Heart right ventricle (tissue), 16 donors: ENCODE measurements around the gene FAM89B. TPM values are rescaled to one million over a fixed set of nuclear protein-coding genes. Genes with fewer than 3 reads are reported as not detected.

Source experiments
- ATAC-seq, 8 donors: fragments of 200-7000 bp; cut with Tn5 transposase; one replicate each; pipeline ENCODE4 v1.9.1; 2020; ENCODE audit warnings: mild to moderate bottlenecking in 8 of 8, moderate library complexity in 8 of 8, moderate number of reproducible peaks in 1 of 8
- DNase-seq, 2 donors: peaks; one replicate each; pipeline ENCODE4 v3.0.0-alpha.2; 2020
- H3K27ac ChIP-seq, 10 donors: fragments of 200-600 bp; sonication (generic) in 2 of 10; one replicate each; pipeline versions ENCODE4 v1.5.0 to v1.8.0; 2020 to 2022; ENCODE audit warnings: mild to moderate bottlenecking in 3 of 10
- H3K27me3 ChIP-seq, 7 donors: fragments of 200-600 bp; one replicate each; pipeline ENCODE4 v1.8.0; 2021 to 2022; ENCODE audit warnings: mild to moderate bottlenecking in 2 of 7
- H3K36me3 ChIP-seq, 9 donors: fragments of 200-600 bp; sonication (generic) in 1 of 9; one replicate each; pipeline versions ENCODE4 v1.5.0 to v1.8.0; 2020 to 2022; ENCODE audit warnings: mild to moderate bottlenecking in 2 of 9
- H3K4me1 ChIP-seq, 9 donors: fragments of 200-600 bp; sonication (generic) in 1 of 9; one replicate each; pipeline versions ENCODE4 v1.5.0 to v1.8.0; 2020 to 2022; ENCODE audit warnings: mild to moderate bottlenecking in 4 of 9
- H3K4me3 ChIP-seq, 10 donors: fragments of 200-600 bp; sonication (generic) in 2 of 10; one replicate each; pipeline versions ENCODE4 v1.5.0 to v1.8.0; 2020 to 2022; ENCODE audit warnings: mild to moderate bottlenecking in 7 of 10, moderate library complexity in 2 of 10
- H3K9me3 ChIP-seq, 11 donors: fragments of 200-600 bp in 10 of 11; sonication (generic) in 2 of 11; one replicate each; pipeline versions ENCODE4 v1.5.0 to v1.8.0; 2013 to 2022; ENCODE audit warnings: mild to moderate bottlenecking in 2 of 11, control low read depth in 1 of 11, moderate library complexity in 1 of 11
- WGBS, 2 donors: extraction: QIAGEN DNeasy Blood & Tissue Kit; methylation state at CpG; one replicate each; pipeline ENCODE4 v1.1.7; 2013; ENCODE audit warnings: inconsistent platforms in 1 of 2; 5-methylcytosine and 5-hydroxymethylcytosine counted together
- intact Hi-C, 10 donors: fragments of 100-400 bp; cut with DNase I; formaldehyde crosslinking; loops; one replicate each; pipeline versions ENCODE4 v1.11.1 to v1.14.2; 2022
- polyA plus RNA-seq, 2 donors: library from polyadenylated mRNA; stranded (reverse); fragments of 200-250 nt; gene quantifications; one replicate each; pipeline ENCODE4 v1.2.3, GENCODE V29; 2013
- total RNA-seq, 10 donors: library from RNA; stranded (reverse); fragmentation: NEBNext Ultra II Directional in 3 of 10; extraction: Animal tissue kit (Norgen Biotek cat#: 25700) in 3 of 10; gene quantifications; one replicate each; pipeline versions ENCODE4 v1.2.1 to v1.2.4, GENCODE V29; 2021 to 2023
- TF ChIP-seq, protein P1 (sequence below), 9 donors: fragments of 200-600 bp; sonication (generic) in 2 of 9; IDR thresholded peaks; one replicate each; pipeline versions ENCODE4 v1.5.0 to v1.8.0; 2021 to 2022; ENCODE audit warnings: antibody characterized with exemption in 9 of 9, mild to moderate bottlenecking in 5 of 9, moderate library complexity in 1 of 9
- donor health status: Arrhythmogenic right ventricular cardiomyopathy.
- donor health status: ischemic (EF 13 %, LVEDD 7.1; RV severe dilation, severe dysfunction).
- donor health status: healthy with polysubstance abuse.
- donor health status: DM: no; HTN: yes; CAD: no.
- donor health status: DM: no; HTN: no; CAD: no.
- donor health status: ischemic (EF 25% LVEDD 6.9; RV normal size, moderate dysfunction).
- donor health status: ischemic (EF 25% LVEDD 5.7; RV mildly dilated, moderate dysfunction).
- donor health status: healthy.
- donor health status: DM: yes; HTN: yes; CAD: no.
- donor health status: Ischemic cardiomyopathy.
- donor health status: ischemic (EF 35%, LVEDD 5.7; RV mildly dilated, moderate dysfunction).
- donor health status: nonischemic (EF 11% LVEDD 7.7; RV severe dilation, severe dysfunction).
- donor health status: DM: yes; HTN: yes; CAD: no.
- donor health status: PGD.
- donor health status: ischemic (EF 29% LVEDD 5.4; RV normal size, mild dysfunction).
- donor health status: nonischemic (EF 23%, LVEDD 6.1; RV moderate dilation, normal function).

The FAM89B gene
- total and polyA plus RNA-seq, 12 donors: 21.2 to 55.7 (median 33.8) TPM

DNA sequence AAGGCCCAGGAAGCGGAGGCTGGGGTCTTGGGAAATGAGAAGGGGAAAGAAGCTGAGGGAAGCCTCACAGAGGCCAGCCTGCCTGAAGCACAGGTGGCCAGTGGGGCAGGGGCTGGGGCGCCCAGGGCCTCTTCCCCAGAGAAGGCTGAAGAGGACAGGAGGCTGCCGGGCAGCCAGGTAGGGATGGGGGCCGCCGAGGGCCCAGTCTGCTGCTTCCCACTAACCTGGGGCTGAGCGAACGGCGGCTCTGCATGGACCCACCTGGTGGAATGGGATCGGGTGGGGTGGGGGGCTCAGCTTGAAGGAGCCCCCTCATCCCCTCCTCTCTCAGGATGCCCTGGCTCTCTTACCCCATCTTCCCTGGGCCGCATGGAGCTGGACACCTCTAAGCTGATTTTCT, 11.3 kb downstream of the FAM89B start:
- Histone ChIP-seq H3K36me3 (peaks cover 0 to 80% (median 22%) of the 10 kb centered on the region in 9 donors), H3K4me1 (peaks cover 16 to 36% (median 31%) of the 10 kb centered on the region in 9 donors), H3K27ac (no peak overlapping the region), H3K9me3 (no peaks in the 10 kb centered on the region), H3K4me3 (no peak overlapping the region), H3K27me3 (no peaks in the 10 kb centered on the region)
- TF ChIP-seq, protein P1, sequence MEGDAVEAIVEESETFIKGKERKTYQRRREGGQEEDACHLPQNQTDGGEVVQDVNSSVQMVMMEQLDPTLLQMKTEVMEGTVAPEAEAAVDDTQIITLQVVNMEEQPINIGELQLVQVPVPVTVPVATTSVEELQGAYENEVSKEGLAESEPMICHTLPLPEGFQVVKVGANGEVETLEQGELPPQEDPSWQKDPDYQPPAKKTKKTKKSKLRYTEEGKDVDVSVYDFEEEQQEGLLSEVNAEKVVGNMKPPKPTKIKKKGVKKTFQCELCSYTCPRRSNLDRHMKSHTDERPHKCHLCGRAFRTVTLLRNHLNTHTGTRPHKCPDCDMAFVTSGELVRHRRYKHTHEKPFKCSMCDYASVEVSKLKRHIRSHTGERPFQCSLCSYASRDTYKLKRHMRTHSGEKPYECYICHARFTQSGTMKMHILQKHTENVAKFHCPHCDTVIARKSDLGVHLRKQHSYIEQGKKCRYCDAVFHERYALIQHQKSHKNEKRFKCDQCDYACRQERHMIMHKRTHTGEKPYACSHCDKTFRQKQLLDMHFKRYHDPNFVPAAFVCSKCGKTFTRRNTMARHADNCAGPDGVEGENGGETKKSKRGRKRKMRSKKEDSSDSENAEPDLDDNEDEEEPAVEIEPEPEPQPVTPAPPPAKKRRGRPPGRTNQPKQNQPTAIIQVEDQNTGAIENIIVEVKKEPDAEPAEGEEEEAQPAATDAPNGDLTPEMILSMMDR (IDR thresholded peaks at IDR 0.05): no peak
- DNase-seq (no peak), ATAC-seq (no peak)
- intact Hi-C loops: loop anchor here in 1 of 10 donors (10.0 kb wide), 1 partner anchor 49 kb away; no protein-coding TSS in a partner anchor
- 87 to 89% methylated on average over 10 of the region's 10 CpGs for WGBS, 2 donors

DNA sequence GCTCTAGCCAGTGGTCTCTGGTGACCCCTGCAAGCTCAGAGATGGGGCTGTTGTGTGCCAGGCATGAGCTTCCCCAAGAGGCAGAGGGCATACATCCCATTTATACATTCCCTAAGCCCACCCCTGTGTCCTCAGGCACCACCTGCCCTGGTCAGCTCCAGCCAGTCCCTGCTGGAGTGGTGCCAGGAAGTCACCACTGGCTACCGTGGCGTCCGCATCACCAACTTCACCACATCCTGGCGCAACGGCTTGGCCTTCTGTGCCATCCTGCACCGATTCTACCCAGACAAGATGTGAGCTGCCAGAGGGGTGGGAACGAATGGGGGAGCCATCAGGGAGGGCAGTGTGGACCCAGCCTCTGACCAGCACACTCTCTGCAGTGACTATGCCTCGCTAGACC, 11.8 kb downstream of the FAM89B start:
- intact Hi-C loops: loop anchor here in 1 of 10 donors (10.0 kb wide), 1 partner anchor 49 kb away; no protein-coding TSS in a partner anchor

DNA sequence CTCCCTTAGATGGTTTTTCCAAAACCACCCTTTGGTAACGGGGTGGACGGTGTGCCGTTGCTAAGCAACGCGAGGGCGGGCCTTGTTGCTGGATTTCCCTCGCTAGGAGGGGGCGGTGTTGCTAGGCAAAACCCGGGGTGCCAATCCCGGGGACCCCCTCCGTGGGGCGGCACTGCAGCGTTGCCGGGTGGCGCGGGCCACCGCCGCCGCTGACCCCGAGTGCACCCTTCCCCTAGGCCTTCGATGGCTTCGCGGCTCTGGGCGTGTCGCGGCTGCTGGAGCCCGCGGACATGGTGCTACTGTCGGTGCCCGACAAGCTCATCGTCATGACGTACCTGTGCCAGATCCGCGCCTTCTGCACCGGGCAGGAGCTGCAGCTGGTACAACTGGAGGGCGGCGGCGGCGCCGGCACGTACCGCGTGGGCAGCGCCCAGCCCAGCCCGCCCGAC, 12.4 kb downstream of the FAM89B start:
- ATAC-seq (no peak), DNase-seq (no peak)
- no peak overlapping the region for H3K4me3 ChIP-seq
- intact Hi-C loops: loop anchor here in 3 of 10 donors (5.0 to 10.0 kb wide), 2 partner anchors 42 to 50 kb away; no protein-coding TSS in a partner anchor
- no peak overlapping the region for H3K27ac ChIP-seq
- H3K9me3 ChIP-seq: no peaks in the 10 kb centered on the region
- 64 to 72% methylated on average over 46 of the region's 46 CpGs for WGBS, 2 donors
- H3K36me3 ChIP-seq: peaks cover 0 to 80% (median 18%) of the 10 kb centered on the region in 9 donors
- TF ChIP-seq, protein P1 (IDR thresholded peaks at IDR 0.05): no peak
- H3K27me3 ChIP-seq: no peaks in the 10 kb centered on the region
- peaks cover 20 to 44% (median 41%) of the 10 kb centered on the region in 9 donors for H3K4me1 ChIP-seq

More for the DNA sequence above, 11.8 kb downstream of the FAM89B start:
- Histone ChIP-seq H3K27ac (no peak overlapping the region), H3K9me3 (no peaks in the 10 kb centered on the region), H3K4me1 (peaks cover 20 to 38% (median 34%) of the 10 kb centered on the region in 9 donors), H3K4me3 (no peak overlapping the region), H3K27me3 (no peaks in the 10 kb centered on the region), H3K36me3 (peaks cover 0 to 80% (median 22%) of the 10 kb centered on the region in 9 donors)
- ATAC-seq (no peak), DNase-seq (no peak)
- TF ChIP-seq, protein P1 (IDR thresholded peaks at IDR 0.05): no peak
- WGBS, 2 donors: 86% methylated on average over 8 of the region's 8 CpGs

DNA sequence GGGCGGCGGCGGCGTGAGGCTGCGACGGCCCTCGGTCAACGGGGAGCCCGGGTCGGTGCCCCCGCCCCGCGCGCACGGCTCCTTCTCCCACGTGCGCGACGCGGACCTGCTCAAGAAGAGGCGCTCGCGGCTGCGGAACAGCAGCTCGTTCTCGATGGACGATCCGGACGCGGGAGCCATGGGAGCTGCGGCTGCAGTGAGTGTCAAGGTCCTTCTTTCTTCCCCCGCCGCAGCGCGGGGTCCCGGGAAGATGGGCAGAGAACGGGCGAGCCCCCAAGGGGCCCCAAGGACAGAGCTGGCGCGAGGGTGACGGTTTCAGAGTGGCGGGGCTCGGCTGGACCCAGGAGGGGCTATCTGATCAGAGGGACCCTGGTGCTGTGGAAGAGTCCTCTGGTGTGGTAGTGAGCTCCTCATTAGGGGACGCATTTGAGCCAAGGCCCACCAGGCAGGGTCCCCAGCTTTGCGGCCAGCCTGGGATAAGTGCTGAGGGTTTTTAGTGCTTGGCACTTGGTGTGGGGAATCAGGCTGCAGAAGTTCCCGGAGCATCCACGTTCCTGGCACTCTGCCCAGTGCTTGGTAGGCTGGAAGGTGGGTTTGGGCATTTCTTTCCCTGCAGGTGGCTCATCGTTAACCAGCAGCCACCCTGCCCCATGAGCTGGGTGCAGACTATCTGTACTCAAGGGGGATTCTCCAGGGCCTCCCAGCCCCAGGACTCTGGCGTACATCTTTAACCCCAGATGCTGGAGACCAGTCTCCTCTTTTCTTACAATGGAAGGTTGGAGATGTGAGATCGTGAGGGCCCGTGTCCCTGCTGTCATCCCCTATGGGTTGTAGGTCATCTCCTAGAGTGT, 13.3 kb downstream of the FAM89B start:
- H3K27me3 ChIP-seq: no peaks in the 10 kb centered on the region
- WGBS, 2 donors: 67 to 73% methylated on average over 51 of the region's 51 CpGs
- intact Hi-C loops: loop anchor here in 3 of 10 donors (5.0 to 10.0 kb wide), 2 partner anchors 43 to 51 kb away; no protein-coding TSS in a partner anchor
- DNase-seq (no peak), ATAC-seq (no peak)
- TF ChIP-seq, protein P1 (IDR thresholded peaks at IDR 0.05): no peak
- peaks cover 25 to 53% (median 46%) of the 10 kb centered on the region in 9 donors for H3K4me1 ChIP-seq
- H3K27ac ChIP-seq: peak overlapping the region in 8 of 10 donors; percentile 35 to 89 (median 81)
- peaks cover 0 to 80% (median 17%) of the 10 kb centered on the region in 9 donors for H3K36me3 ChIP-seq
- H3K4me3 ChIP-seq: no peak overlapping the region
- no peaks in the 10 kb centered on the region for H3K9me3 ChIP-seq
